Type B pancreatic cell (in vitro differentiated cells): Measurements from ENCODE around the gene MRPS16. TPM values are rescaled to one million over a fixed set of nuclear protein-coding genes. Genes with fewer than 3 reads are reported as not detected.
A peak's percentile ranks its signal among the peaks of the same experiment; 100 is the strongest.

Experiments used
- DNase-seq: peaks from one replicate; pipeline ENCODE4 v3.0.0; 2021; ENCODE audit warnings: mixed read lengths; ENCODE audit not compliant: unreplicated experiment; ENCODE audit errors: extremely low spot score
- H3K27ac Mint-ChIP-seq: 2 replicates; pipeline ENCODE4 v1.8.0; 2021; ENCODE audit warnings: mild to moderate bottlenecking, mixed read lengths
- H3K27me3 Mint-ChIP-seq: 2 replicates; pipeline ENCODE4 v1.8.0; 2021; ENCODE audit warnings: mixed read lengths
- H3K36me3 Mint-ChIP-seq: 2 replicates; pipeline ENCODE4 v1.8.0; 2021; ENCODE audit warnings: mixed read lengths
- H3K4me1 Mint-ChIP-seq: one replicate; pipeline ENCODE4 v1.8.0; 2021; ENCODE audit warnings: mixed read lengths; ENCODE audit not compliant: unreplicated experiment
- H3K4me3 Mint-ChIP-seq: 2 replicates; pipeline ENCODE4 v1.8.0; 2021; ENCODE audit warnings: mild to moderate bottlenecking, mixed read lengths
- H3K9me3 Mint-ChIP-seq: 2 replicates; pipeline ENCODE4 v1.8.0; 2021; ENCODE audit warnings: mixed read lengths
- total RNA-seq: library from RNA; stranded (reverse); gene quantifications from 2 replicates; pipeline ENCODE4 v1.2.1, GENCODE V29; 2021; ENCODE audit warnings: low replicate concordance
- TF ChIP-seq, protein P1 (sequence below): fragments of 200-600 bp; sonication (generic); conservative IDR thresholded peaks from 2 replicates; pipeline ENCODE4 v1.5.0; 2021; ENCODE audit warnings: antibody characterized with exemption, mild to moderate bottlenecking

Gene MRPS16
- total RNA-seq, 1 donor from 2014 or later = 107 TPM

DNA sequence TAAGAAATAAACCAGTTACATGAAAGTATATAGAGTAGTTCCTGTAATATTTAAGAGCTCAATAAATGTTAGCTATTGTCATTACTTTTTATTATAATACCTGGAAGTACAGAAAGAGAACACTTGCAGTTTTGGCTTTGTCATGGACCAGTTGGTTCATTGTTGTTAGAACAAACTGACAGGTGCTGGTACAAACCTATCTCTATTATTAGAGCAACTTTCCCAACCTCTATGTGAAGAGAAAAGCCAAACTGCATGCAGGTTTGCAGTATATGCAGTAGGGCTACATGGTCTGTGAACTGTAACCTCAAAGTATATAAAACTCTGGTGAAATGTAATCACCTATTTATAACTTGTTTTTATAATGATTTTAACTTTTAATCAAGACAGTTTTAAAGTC is 25.8 kb downstream of the MRPS16 start:
- H3K27ac Mint-ChIP-seq = no peak overlapping the region
- no peak for DNase-seq
- no peak overlapping the region for H3K4me3 Mint-ChIP-seq
- H3K4me1 Mint-ChIP-seq = no peaks in the 10 kb centered on the region
- no peaks in the 10 kb centered on the region for H3K9me3 Mint-ChIP-seq
- H3K36me3 Mint-ChIP-seq = peaks cover 7% of the 10 kb centered on the region
- TF ChIP-seq, protein P1, sequence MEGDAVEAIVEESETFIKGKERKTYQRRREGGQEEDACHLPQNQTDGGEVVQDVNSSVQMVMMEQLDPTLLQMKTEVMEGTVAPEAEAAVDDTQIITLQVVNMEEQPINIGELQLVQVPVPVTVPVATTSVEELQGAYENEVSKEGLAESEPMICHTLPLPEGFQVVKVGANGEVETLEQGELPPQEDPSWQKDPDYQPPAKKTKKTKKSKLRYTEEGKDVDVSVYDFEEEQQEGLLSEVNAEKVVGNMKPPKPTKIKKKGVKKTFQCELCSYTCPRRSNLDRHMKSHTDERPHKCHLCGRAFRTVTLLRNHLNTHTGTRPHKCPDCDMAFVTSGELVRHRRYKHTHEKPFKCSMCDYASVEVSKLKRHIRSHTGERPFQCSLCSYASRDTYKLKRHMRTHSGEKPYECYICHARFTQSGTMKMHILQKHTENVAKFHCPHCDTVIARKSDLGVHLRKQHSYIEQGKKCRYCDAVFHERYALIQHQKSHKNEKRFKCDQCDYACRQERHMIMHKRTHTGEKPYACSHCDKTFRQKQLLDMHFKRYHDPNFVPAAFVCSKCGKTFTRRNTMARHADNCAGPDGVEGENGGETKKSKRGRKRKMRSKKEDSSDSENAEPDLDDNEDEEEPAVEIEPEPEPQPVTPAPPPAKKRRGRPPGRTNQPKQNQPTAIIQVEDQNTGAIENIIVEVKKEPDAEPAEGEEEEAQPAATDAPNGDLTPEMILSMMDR = no peak
- no peaks in the 10 kb centered on the region for H3K27me3 Mint-ChIP-seq

DNA sequence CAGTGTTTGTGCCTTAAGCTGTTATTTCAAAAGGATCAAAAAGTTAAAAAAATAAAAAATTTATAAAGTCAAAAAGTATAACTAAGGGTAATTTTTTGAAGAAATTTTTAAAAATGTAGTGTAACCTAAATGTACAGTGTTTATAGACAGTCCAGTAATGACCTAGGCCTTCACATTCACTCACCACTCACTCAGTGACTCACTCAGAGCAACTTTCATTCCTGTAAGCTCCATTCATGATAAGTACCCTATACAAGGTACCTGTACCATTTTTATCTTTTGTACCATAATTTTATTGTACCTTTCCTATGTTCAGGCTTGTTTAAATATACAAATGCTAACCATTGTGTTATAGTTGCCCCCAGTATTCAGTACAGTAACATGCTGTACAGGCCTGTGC is 26.9 kb downstream of the MRPS16 start:
- H3K4me3 Mint-ChIP-seq = no peak overlapping the region
- H3K36me3 Mint-ChIP-seq = peaks cover 4% of the 10 kb centered on the region
- TF ChIP-seq, protein P1 = no peak
- H3K4me1 Mint-ChIP-seq = no peaks in the 10 kb centered on the region
- no peak for DNase-seq
- H3K27ac Mint-ChIP-seq = no peak overlapping the region
- H3K9me3 Mint-ChIP-seq = no peaks in the 10 kb centered on the region
- H3K27me3 Mint-ChIP-seq = no peaks in the 10 kb centered on the region

DNA sequence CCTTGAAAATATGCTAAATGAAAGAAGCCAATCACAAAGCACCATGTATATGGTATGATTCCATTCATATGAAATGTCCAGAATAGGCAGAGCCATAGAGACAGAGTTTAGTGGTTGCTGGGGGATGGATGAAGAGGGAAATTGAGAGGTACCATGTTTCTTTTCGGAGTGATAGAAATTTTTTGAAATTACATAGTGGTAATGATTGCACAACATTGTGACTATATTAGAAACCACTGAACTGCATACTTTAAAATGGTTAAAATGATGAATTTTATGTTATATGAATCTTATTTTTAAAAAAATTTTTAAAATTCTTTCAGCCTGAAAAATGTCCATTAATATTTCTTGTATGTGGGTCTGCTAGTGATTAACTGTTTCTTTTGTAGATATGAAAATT is 31.5 kb downstream of the MRPS16 start:
- TF ChIP-seq, protein P1 = no peak
- no peak for DNase-seq
- no peaks in the 10 kb centered on the region for H3K4me1 Mint-ChIP-seq
- H3K36me3 Mint-ChIP-seq = peaks cover 13% of the 10 kb centered on the region
- H3K27me3 Mint-ChIP-seq = no peaks in the 10 kb centered on the region
- H3K9me3 Mint-ChIP-seq = no peaks in the 10 kb centered on the region
- H3K4me3 Mint-ChIP-seq = no peak overlapping the region
- H3K27ac Mint-ChIP-seq = no peak overlapping the region

DNA sequence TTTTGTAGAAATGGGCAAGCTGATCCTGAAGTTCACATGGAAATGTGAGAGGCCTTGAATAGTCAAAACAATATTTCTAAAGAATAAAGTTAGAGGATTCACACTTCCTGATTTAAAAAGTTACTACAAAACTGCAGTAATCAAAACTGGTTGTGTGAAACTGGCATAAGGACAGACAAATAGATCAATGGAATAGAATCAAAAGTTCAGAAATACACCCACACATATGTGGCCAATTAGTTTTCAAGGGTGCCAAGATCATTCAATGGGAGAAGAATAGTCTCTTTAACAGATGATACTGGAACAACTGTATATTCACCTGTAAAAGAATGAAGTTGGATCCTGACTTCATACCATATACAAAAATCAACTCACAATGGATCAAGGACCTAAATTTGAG is 33.1 kb downstream of the MRPS16 start:
- H3K4me3 Mint-ChIP-seq = no peak overlapping the region
- H3K9me3 Mint-ChIP-seq = no peaks in the 10 kb centered on the region
- H3K36me3 Mint-ChIP-seq = peaks cover 17% of the 10 kb centered on the region
- no peak for DNase-seq
- H3K27ac Mint-ChIP-seq = no peak overlapping the region
- TF ChIP-seq, protein P1 = no peak
- H3K27me3 Mint-ChIP-seq = no peaks in the 10 kb centered on the region
- no peaks in the 10 kb centered on the region for H3K4me1 Mint-ChIP-seq

DNA sequence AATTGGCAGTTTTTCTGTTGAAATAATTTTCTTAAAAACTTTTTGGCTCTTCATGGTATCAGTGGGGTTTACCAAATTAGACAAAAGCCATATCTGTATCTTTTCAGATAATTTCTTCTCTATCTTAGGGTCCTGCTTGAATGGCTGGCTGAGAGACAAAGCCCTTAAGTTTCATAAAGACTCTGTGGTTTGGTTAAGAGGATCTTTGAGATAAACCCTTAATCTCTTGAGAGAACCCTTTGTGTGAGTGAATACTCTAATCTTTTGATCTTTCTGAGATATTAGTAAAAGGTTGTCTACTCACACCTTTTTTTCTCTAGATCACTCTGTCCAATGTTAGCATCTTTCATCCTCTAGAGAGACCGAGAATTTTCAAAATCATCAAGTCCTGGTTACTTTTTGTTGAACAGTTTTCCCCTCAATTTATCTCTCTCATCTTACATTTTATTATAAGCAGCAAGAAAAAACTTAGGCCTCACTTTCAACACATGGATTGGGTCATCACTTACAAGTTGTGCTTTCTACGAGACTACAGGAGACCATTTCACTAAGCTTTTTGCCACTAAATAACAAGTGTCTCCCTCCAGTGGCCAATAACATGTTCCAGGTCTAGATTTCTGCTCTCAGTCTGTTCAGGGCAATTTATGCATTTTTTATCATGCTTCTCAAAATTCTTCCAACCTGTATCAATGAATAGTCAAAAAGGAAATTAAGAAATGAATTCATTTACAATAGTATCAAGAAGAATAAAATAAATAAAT is 33.8 kb downstream of the MRPS16 start:
- H3K4me3 Mint-ChIP-seq = no peak overlapping the region
- no peaks in the 10 kb centered on the region for H3K9me3 Mint-ChIP-seq
- H3K27me3 Mint-ChIP-seq = no peaks in the 10 kb centered on the region
- TF ChIP-seq, protein P1 = peak; percentile 63
- DNase-seq = no peak
- no peaks in the 10 kb centered on the region for H3K4me1 Mint-ChIP-seq
- peaks cover 24% of the 10 kb centered on the region for H3K36me3 Mint-ChIP-seq
- H3K27ac Mint-ChIP-seq = no peak overlapping the region
